Stimulated activated CD8-positive, alpha-beta memory T cell treated with anti-CD3 and anti-CD28 coated beads, Interleukin-2, amount 100 ng/mL, for 1 hour (primary cell): ENCODE measurements around the gene TMEM31.
"Not testable (repeated sequence)": the region's sequence is repeated elsewhere in the genome, so short reads cannot be mapped to it uniquely, and the experiment has no call there.

ENCODE experiments used
- DNase-seq, 2 donors: peaks; one replicate each; pipeline ENCODE4 v3.0.0-alpha.2; 2020; ENCODE audit warnings: low read depth in 2 of 2

The TMEM31 gene

GRCh38 chrX:103726477-103726876 lies 15.8 kb downstream of the TMEM31 start:
- no peak for DNase-seq

- DNase-seq, result no peak
Observed at GRCh38 chrX:103727115-103727514, 16.4 kb downstream of the TMEM31 start.

- DNase-seq, result no peak
Observed at GRCh38 chrX:103729015-103729414, 18.3 kb downstream of the TMEM31 start.

- no peak for DNase-seq
Observed at GRCh38 chrX:103730147-103730795, 19.6 kb downstream of the TMEM31 start.

- no peak for DNase-seq
Observed at GRCh38 chrX:103730796-103731493, 20.2 kb downstream of the TMEM31 start.

- DNase-seq, result no peak
Observed at GRCh38 chrX:103733017-103733416, 22.3 kb downstream of the TMEM31 start.

GRCh38 chrX:103734125-103734760 lies 23.5 kb downstream of the TMEM31 start:
- DNase-seq, result no peak

- DNase-seq, result no peak
Observed at GRCh38 chrX:103737696-103738095, 27.0 kb downstream of the TMEM31 start.

GRCh38 chrX:103739421-103739820 lies 28.7 kb downstream of the TMEM31 start:
- DNase-seq, result no peak

- no peak for DNase-seq
Observed at GRCh38 chrX:103741879-103742278, 31.2 kb downstream of the TMEM31 start.

GRCh38 chrX:103742339-103742738 lies 31.6 kb downstream of the TMEM31 start:
- DNase-seq, result no peak

- DNase-seq, result no peak
Observed at GRCh38 chrX:103747163-103747562, 36.5 kb downstream of the TMEM31 start.

- DNase-seq, result no peak
Observed at GRCh38 chrX:103754401-103754800, 43.7 kb downstream of the TMEM31 start.

- DNase-seq, result no peak
Observed at GRCh38 chrX:103756736-103757135, 46.0 kb downstream of the TMEM31 start.

GRCh38 chrX:103758555-103758954 lies 47.8 kb downstream of the TMEM31 start:
- DNase-seq, result no peak

- DNase-seq, result not testable (repeated sequence)
Observed at GRCh38 chrX:103763541-103763940, 52.8 kb downstream of the TMEM31 start.
